ENCODE data around the gene ACOX3.
"Not testable (repeated sequence)": the region's sequence is repeated elsewhere in the genome, so short reads cannot be mapped to it uniquely, and the experiment has no call there.

The ACOX3 gene

GRCh38 chr4:8433136-8433535 is 7.4 kb downstream of the ACOX3 start:
- no peak for DNase-seq

DNA sequence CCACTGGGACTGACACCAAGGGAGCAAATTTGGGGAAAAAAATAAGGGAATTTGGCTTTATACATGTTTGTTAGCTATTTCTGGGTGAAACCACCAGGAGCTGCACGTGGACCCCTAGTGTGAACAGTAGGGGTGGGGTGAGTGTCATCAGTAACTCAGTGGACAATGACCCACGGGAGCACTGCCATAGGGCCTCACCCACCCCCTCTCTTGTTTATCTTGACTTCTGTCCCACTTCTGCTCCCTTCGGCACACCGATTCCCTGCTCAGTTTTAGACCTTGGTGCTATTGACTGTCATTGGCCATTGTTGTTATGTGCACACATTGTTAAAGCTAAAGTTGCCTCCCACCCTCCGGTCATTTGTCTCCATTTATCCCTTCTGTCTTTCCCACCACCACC is 9.0 kb downstream of the ACOX3 start:
- no peak for DNase-seq

DNA sequence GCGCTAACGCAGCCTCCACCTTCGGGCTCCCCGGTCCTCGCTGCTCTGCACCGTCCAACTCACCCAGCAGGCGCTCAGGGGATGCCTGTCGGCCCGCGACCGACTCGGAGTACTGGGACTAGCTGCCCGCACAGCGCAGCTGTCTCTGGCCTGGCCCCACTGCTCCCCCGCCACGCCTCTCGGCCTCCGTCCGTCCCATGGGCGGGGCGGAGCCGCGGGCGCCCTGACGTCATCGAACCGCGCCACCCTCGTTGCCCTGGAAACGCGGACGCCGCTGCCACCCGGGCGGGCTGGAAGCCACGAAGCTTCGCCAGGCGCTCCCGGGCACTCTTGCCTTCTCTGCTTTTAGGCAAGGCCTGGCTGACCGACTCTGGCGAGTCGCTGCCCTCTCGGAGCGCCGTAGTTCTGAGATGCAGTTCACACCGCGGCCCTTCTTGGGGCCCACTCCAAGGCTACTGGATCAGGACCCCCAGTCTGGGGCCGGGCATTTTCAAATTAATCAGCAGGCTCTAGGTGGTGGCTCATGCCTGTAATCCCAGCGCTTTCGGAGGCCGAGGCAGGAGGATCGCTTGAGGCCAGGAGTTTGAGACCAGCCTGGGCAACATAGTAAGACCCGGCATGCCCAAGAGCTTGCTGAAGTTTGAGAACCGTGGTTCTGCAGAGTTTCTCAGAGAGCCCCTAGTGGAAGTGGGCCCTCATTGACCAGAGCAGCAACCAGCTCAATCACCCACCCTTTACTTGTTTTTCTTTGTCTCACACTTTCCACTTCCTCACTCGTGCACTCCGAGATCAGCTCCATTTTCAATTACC is 12.0 kb downstream of the ACOX3 start:
- DNase-seq: peak; percentile 90

GRCh38 chr4:8427761-8428287 is 12.7 kb downstream of the ACOX3 start:
- DNase-seq: no peak

DNA sequence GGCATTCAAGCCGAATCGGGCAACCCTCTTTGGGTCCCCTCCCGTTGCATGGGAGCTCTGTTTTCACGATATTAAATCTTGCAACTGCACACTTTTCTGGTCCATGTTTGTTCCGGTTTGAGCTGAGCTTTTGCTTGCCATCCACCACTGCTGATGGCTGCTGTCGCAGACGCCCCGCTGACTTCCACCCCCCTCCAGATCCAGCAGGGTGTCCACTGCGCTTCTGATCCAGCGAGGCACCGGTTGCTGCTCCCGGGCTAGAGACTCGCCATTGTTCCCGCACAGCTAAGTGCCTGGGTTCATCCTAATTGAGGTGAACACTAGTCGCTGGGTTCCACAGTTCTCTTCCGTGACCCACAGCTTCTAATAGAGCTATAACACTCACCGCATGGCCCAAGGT is 13.3 kb downstream of the ACOX3 start:
- no peak for DNase-seq

DNA sequence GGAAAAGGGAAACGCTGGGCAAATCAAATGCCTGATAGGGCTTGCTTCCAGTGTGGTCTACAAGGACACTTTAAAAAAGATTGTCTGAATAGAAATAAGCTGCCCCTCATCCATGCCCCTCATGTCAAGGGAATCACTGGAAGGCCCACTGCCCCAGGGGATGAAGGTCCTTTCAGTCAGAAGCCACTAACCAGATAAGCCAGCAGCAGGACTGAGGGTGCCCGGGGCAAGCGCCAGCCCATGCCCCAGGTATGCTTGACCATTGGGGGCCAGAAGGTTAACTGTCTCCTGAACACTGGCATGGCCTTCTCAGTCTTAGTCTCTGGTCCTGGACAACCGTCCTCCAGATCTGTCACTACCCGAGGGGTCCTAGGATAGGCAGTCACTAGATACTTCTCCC is 17.7 kb downstream of the ACOX3 start:
- DNase-seq: no peak

GRCh38 chr4:8422327-8422726 is 18.2 kb downstream of the ACOX3 start:
- no peak for DNase-seq

GRCh38 chr4:8420151-8420550 is 20.4 kb downstream of the ACOX3 start:
- DNase-seq: not testable (repeated sequence)

DNA sequence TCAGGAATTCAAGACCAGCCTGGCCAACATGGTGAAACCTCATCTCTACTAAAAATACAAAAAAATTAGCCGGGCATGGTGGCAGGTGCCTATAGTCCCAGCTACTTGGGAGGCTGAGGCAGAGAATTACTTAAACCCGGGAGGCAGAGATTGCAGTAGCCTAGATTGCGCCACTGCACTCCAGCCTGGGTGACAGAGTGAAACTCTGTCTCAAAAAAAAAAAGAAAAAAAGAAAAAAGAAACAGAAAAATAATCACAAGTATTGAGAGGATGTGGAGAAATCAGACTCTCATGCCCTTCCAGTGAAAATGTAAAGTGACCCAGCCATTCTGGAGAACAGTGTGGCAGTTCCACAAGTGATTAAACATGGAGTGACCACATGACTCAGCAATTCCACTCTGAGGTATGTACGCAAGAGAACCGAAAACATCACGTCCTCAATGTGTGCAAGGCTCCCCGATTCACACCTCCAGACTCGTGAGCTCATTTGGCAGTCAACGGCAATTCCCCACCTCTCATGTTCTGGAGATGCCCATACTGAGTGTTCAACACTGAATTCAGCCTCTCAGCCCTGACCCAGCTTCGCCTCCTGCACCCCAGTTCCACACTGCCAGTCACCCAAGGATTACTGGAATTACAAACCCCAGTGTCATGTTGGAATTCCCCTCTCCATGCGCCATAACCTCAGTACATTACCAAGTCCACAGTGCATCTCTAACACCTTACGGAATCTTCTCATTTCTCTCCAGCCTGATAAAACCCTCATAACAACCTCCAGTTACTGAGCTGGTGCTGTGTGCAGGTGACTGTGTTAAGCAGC is 21.1 kb downstream of the ACOX3 start:
- DNase-seq: no peak

DNA sequence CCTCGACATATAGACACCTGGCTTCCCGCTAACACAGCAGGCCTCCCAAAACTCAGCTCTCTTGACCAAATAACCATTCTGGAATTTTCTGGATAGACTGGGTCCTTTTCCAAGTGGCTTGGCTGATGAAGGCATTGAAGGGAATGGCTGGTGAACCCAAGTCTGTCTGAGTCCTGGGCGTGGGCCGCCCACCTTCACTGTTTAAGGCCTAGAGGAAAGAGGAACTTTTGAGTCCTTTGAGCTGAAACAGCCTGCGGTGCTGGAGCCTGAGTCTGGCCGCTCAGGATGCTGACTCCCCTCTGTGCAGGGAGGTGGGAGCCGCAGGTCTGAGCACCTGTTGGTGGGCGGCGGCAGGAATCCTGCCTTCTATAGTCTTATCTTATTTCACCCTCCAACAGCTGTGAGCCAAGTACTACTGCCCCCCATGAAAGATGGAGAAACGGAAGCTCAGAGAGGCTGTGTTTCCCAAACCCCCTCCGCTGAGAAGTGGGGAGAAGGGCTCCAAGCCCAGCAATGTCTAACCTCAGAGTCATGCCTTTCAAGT is 23.4 kb downstream of the ACOX3 start:
- no peak for DNase-seq

DNA sequence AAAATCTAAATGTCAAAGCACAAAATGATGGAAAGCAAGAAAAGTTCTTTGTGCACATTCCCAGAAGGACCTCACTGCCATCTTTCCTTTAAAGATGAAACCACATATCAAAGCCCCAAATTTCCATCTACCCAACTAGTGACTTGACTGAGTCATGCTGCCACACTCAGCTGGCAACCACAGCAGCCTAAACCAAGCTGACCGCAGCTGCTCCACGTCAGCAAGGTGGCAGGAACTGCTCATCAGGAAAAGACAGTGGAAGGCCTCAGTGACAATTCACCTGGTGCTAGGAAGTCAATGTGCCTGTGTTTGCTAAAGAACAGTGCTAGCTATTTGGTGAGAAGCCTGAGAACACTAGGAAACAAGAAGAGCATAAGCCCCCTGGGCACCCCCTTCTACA is 26.1 kb downstream of the ACOX3 start:
- DNase-seq: peak; percentile 50

DNA sequence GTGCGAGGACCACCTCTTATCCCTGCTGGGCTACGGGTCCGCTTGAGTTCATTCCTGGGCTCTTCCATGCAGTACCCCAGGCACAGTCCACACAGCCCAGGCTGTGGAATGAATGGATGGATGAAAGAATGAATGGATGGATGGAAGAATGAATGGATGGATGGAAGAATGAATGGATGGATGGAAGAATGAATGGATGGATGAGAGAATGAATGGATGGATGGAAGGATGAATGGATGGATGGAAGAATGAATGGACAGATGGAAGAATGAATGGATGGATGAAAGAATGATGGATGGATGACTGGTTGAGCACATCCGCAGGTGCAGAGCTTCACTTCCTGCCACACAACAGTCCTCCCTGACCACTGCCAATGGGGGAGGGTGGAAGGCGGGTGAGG is 28.2 kb downstream of the ACOX3 start:
- no peak for DNase-seq

DNA sequence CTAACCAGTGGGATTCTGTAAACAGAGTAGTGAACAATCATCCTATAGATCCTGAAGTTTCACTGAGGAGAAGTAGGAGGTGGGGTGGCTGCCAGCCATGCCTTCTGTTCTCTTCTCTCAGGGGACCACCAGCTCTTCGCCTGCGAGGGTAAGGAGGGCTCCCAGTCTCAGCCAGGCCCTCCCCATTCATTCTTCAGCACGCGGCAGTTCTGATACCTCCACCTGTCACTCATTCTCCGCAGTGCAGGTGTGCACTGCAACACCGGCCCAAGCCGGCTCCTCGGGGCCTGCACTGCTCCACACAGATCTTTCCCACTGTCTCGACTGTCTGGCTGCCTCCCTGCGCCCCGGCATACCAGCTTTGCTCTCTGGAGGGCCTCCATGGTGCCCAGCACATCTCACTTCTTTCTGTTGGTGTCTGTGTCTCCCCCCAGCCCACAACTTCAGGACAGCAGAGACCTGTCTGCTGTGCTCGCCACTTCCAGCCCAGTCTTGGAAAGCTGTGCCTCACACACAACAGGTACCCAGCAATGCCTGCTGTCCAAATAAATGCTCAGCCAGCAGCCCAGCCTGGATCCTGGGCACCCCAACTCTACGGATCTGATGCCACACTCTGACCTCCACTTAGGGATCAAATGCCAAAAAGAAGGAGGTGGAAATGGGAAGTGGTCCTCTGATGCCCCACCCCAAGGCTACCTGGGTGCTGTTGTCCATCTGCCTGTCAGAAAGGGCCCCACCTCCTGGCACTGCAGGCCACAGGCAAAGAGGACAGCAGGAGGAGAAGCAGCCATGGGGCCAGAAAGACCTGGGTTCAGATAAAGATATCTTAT is 29.0 kb downstream of the ACOX3 start:
- no peak for DNase-seq

- DNase-seq: no peak
Observed at GRCh38 chr4:8410641-8411271, 29.8 kb downstream of the ACOX3 start.

- no peak for DNase-seq
Observed at GRCh38 chr4:8410066-8410625, 30.4 kb downstream of the ACOX3 start.

- peak; percentile 57 for DNase-seq
Observed at GRCh38 chr4:8409264-8410065, 31.1 kb downstream of the ACOX3 start.

- no peak for DNase-seq
Observed at GRCh38 chr4:8407756-8408155, 32.8 kb downstream of the ACOX3 start.

GRCh38 chr4:8407316-8407715 is 33.2 kb downstream of the ACOX3 start:
- DNase-seq: no peak

GRCh38 chr4:8406887-8407286 is 33.6 kb downstream of the ACOX3 start:
- DNase-seq: not testable (repeated sequence)

DNA sequence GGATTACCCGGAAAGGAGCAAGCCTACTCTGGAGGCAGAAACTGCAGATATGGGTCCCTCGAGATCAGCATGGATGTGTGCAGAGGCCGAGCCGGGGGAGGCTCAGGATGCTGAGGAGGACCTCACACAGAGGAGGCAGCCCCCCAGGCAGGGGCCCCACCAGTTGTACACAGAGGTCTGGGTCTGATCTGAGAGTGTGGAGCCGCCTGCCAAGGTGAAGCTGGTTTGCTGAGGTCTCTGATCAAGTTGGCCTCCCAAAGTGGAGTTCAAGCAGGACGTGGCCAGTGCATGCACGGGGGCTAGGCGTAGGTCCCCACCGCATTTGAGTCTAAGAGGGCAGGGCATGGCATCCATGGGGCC is 35.0 kb downstream of the ACOX3 start:
- DNase-seq: no peak

All from CD4-positive, alpha-beta T cell treated with Interleukin-17A for 4 hours (primary cell).